NOMO-1 treated with DMSO at 0.1 percent for 48 hours (cell line): ENCODE results near the gene KLHDC8B.
"Not testable (repeated sequence)": the region's sequence is repeated elsewhere in the genome, so short reads cannot be mapped to it uniquely, and the experiment has no call there.

ENCODE experiments used
- DNase-seq: peaks from one replicate; lab custom pipeline; 2025; ENCODE audit not compliant: unreplicated experiment; lab: John Stamatoyannopoulos, UW

Gene KLHDC8B

DNA sequence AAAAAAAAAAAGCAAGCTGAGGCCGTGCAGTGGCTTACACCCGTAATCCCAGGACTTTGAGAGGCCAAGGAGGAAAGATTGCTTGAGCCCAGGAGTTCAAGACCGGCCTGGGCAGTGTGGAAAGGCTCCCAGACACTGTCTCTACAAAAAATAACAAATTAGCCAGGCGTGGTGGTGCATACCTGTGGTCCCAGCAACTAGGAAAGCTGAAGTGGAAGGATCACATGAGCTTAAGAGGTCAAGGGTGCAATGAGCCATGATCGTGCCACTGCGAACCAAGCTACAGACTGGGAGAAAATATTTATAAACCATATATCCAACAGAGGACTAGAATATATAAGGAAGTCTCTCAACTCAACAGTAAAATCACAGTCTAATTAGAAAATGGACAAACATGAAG, 10.0 kb downstream of the KLHDC8B start:
- DNase-seq: no peak

DNA sequence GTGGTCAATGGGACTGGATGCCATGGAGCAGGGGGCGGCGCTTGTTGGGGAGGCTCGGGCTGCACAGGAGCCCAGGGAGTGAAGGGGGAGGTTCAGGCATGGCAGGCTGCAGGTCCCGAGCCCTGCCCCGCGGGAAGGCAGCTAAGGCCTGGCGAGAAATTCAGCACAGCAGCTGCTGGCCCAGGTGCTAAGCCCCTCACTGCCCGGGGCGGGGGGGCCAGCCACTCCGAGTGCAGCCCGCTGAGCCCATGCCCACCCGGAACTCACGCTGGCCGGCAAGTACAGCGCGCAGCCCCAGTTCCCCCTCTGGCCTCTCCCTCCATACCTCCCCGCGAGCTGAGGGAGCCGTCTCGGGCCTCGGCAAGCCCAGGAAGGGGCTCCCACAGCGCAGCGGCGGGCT, 11.3 kb downstream of the KLHDC8B start:
- DNase-seq: no peak

DNA sequence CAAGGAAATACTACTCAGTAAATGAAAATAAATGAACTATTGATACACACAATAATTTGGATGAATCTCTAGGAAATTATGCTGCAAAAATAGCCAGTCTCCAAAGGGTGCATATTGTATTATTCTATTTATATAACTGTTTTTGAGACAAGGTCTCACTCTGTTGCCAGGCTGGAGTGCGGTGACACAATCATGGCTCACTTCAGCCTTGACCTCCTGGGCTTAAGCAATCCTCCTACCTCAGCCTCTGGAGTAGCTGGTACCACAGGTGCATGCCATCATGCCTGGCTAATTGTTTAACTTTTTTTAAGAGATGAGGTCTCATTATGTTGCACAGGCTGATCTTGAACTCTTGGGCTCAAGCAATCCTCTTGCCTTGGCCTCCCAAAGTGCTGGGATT, 12.5 kb downstream of the KLHDC8B start:
- DNase-seq: no peak

DNA sequence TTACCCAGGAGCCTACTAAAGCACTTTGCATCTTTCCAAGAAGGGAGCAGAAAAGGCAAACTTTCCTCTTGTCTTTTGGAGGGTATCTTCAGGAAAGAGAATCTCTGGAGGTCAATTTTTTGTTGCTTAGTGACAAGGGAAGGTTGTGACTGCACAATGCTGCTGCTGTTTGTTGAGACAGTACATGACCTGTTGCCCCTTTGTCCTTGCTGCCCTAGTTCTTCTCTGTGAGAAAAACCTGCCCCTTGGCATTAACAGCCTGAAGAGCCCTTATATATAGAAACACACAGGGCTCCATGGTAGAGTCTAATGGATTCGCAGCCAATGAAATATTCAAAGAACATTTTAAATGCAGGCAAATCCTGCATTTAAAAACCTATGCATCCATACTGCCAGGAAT, 20.3 kb downstream of the KLHDC8B start:
- no peak for DNase-seq

DNA sequence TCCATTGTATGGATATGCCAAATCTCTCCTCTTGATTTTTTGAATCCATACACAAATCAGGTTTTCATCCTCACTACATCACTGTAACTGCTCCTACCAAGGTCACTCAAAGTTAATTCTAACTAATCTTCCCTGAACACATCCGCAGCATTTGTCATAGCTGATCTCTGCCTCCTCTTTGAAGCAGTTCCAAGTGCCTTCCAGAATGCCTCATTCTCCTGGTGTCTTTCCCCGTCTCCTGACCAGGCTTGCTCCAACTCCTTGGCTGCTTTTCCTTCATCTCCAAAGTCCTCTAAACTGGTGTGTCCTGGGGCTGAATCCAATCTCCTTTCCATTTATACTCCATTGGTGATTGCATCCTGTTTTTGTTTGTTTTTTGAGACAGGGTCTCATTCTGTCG, 26.8 kb downstream of the KLHDC8B start:
- no peak for DNase-seq

DNA sequence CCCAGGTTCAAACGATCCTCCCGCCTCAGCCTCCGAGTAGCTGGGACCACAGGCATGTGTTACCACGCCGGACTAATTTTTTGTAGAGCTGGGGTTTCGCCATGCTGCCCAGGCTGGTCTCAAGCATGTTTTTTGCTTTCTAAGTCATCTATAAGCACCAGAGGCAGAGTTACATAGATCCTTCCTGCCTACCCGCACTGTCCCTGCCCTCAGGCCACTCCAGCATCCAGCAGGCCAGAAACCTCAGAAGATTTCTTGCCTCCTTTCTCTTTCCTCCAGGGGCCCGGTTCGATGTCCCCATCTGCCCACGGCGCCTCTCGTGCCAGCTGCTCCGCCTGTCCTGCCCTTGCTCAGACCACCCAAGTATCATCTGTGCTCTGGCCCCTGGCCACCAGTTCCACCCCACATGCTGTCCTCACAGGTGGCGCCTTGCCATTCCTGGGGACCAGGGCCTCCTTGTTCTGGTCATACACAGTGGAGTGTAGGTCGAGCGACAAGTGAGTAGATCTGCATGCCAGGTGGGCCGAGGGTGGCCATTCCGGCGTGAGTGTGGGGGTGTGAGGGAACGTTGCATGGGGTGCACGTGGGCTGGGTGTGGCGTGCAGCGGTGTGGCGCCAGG, 27.3 kb downstream of the KLHDC8B start:
- DNase-seq: no peak

DNA sequence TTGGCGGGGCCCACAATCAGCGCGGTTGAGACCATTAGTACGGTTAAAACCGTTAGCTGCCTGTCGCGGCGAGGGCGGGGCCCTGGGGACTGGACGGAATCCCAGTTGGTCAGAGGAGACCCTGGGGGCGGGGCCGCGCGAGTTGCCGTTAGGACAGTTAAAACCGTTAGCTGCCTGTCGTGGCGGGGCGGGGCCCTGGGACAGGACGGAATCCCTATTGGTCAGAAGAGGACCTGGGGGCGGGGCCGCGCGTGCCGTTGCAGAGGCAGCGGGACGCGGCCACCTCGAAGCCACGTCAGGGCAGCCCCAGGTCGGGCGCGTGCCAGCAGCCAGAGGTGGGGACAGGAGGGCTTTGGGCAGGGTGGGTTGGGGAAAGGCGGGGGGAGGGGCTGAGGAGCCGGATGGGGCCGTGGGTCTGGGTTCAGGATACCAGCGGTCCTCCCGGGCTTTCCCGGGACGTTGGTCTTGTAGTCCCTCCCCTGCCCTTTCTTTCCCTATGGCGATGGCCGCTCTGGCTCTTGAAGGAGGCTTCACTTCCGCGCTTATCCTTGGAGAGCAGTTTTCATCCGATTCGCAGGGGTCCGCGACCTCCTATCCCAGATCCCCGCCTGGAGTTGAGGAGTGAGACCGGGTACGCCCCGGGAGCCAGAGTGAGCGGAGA, 28.0 kb downstream of the KLHDC8B start:
- no peak for DNase-seq

DNA sequence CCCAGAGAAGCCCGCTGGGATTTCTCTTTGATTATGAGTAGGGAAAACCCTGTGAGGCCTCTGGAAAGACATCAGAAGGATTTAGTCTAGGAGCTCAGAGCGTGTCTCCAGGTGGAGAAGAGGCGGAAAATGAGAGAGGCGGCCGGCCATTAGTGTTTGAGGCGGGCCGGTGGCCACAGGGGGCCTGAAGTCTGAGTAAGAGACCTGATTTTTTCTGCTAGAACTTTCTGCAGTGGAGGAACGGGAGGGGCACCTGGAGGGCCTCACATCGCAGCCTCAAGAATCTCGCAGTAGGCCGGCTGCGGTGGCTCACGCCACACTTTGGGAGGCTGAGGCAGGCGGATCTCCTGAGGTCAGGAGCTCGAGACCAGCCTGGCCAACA, 28.5 kb downstream of the KLHDC8B start:
- DNase-seq: no peak

DNA sequence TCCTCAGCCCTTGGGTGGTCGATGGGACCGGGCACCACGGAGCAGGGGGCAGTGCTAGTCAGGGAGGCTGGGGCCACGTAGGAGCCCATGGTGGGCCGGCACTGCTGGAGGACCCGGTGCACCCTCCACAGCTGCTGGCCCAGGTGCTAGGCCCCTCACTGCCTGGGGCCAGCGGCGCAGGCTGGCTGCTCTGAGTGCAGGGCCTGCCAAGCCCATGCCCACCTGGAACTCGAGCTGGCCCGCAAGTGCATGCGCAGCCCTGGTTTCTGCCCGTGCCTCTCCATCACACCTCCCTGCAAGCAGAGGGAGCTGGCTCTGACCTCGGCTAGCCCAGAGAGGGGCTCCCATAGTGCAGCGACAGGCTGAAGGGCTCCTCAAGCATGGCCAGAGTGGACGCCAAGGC, 42.1 kb downstream of the KLHDC8B start:
- DNase-seq: no peak

DNA sequence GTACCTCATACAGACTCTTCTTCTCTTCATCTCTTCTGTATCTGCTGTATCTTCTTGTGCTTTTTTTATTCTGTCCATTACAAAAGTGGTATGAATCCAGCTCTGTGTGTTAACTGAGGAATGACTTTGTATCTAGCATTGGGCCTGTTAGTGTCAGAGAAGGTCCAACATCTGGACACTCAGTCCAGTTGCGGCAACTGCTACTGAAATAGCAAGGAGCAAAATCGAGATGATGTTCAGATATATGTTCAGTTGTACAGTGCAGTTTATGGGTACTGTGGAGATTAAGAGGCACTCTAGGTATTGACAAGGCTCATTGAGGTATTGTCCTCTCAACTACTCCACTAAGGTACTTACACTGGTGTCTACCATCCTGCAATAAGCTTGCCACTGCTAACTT, 42.6 kb downstream of the KLHDC8B start:
- no peak for DNase-seq

DNA sequence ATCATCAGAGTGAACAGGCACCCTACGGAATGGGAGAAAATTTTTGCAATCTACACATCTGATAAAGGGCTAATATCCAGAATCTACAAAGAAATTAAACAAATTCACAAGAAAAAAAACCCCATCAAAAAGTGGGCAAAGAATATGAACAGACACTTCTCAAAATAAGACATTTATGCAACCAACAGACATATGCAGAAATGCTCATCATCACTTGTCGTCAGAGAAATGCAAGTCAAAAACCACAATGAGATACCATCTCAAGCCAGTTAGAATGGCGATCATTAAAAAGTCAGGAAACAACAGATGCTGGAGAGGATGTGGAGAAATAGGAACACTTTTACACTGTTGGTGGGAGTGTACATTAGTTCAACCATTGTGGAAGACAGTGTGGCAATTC, 45.3 kb downstream of the KLHDC8B start:
- not testable (repeated sequence) for DNase-seq

DNA sequence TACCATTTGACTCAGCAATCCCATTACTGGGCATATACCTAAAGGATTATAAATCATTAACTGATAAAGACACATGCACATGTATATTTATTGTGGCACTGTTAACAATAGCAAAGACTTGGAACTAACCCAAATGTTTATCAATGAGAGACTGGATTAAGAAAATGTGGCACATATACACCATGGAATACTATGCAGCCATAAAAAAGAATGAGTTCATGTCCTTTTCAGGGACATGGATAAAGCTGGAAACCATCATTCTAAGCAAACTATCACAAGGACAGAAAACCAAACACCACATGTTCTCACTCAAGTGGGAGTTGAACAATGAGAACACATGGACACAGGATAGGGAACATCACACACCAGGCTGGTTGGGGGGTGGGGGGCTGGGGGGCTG, 45.7 kb downstream of the KLHDC8B start:
- not testable (repeated sequence) for DNase-seq

DNA sequence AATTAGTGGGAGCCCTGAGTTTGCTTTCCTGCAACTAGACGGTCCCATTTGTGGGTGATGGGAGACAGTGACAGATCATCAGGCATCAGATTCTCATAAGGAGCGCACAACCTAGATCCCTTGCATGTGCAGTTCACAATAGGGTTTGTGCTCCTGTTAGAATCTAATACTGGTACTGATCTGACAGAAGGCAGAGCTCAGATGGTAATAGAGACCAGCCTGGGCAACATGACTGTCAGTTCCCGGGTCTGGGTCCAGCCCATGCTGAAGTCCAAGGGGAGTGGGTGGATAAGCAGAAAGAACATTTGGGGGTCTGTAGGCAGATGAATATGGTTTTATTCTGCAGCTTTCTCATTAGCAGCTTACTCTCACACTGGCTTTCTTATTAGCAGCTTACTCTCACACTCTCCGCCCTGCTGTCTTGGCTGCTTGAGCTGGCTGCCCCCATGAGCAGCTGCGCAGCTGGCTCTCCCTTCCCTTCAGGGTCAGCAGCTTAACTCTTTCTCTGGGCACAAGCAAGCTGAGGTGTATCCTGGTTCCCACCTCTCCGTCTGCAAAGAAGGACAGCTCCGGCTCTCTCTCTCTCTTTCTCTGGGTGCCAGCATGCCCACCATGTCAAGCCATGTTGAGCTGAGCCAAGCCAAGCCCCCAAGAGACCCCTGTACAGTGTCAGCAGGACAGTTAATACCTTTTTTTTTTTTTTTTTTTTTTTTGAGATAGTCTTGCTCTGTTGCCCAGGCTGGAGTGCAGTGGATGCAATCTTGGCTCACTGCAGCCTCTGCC, 46.5 kb downstream of the KLHDC8B start:
- no peak for DNase-seq

DNA sequence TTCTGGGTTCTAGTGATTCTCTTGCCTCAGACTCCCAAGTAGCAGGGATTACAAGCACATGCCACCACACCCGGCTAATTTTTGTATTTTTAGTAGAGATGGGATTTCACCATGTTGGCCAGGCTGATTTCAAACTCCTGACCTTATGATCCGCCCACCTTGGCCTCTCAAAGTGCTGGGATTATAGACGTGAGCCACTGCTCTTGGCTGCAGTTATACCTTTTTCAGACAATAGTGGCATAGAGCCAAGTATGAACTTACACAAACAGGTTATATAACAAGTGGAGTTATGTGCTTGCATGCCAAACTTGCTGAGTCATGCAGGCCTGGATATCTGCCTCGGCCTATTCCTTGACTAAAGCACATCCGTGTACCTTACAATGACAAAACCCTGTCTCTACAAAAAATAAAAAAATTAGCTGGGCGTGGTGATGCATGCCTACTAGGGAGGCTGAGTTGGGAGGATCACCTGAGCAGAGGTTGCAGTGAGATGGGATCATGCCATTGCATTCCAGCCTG, 47.1 kb downstream of the KLHDC8B start:
- DNase-seq: peak; percentile 19

DNA sequence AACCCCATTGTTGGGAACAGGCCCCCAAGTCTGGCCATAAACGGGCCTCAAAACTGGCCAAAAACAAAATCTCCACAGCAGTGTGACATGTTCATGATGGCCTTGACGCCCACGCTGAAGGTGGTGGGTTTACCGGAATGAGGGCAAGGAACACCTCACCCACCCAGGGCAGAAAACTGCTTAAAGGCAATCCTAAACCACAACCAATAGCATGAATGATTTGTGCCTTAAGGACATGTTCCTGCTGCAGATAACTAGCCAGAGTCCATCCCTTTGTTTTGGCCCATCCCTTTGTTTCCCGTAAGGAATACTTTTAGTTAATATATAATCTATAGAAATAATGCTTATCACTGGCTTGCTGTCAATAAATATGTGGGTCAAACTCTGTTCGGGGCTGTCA, 47.7 kb downstream of the KLHDC8B start:
- no peak for DNase-seq

DNA sequence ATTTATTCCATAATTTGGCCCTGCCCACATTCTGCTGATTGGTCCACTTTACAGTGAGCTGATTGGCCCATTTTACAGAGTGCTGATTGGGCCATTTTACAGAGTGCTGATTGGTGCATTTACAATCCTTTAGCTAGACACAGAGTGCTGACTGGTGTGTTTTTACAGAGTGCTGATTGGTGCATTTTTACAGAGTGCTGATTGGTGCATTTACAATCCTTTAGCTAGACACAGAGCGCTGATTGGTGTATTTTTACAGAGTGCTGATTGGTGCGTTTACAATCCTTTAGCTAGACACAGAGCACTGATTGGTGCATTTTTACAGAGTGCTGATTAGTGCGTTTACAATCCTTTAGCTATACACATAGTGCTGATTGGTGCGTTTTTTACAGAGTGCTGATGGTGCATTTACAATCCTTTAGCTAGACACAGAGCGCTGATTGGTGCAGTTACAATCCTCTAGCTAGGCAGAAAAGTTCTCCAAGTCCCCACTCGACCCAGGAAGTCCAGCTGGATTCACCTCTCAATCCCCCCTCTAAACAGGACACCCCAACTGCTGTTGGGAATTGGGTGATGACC, 49.7 kb downstream of the KLHDC8B start:
- DNase-seq: not testable (repeated sequence)

DNA sequence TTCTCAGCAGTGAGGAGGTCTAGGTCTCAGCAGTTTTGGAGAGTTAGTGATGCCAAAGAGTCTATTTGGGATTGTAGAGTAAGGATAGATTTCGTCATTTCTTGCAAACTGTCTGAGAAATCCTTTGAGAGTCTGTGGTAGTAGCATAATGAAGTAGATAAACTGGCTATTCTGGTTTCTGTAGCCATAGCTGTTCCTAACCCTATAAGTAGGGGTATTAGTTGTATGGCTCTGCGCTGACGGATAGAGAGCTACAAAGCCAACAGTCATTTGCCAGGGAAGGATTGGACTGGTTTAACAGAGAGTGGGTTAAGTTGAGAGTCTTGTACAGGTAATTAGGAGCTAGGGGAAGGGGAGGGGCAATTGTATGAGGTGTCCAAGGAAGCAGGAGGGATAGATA, 50.6 kb downstream of the KLHDC8B start:
- no peak for DNase-seq
